ENCODE measurements around the gene TFB1M.

- TF ChIP-seq, protein P1, sequence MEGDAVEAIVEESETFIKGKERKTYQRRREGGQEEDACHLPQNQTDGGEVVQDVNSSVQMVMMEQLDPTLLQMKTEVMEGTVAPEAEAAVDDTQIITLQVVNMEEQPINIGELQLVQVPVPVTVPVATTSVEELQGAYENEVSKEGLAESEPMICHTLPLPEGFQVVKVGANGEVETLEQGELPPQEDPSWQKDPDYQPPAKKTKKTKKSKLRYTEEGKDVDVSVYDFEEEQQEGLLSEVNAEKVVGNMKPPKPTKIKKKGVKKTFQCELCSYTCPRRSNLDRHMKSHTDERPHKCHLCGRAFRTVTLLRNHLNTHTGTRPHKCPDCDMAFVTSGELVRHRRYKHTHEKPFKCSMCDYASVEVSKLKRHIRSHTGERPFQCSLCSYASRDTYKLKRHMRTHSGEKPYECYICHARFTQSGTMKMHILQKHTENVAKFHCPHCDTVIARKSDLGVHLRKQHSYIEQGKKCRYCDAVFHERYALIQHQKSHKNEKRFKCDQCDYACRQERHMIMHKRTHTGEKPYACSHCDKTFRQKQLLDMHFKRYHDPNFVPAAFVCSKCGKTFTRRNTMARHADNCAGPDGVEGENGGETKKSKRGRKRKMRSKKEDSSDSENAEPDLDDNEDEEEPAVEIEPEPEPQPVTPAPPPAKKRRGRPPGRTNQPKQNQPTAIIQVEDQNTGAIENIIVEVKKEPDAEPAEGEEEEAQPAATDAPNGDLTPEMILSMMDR (IDR thresholded peaks at IDR 0.05): no peak
- TF ChIP-seq POLR2A (IDR thresholded peaks at IDR 0.05) (no peak), POLR2AphosphoS5 (IDR thresholded peaks at IDR 0.05; ENCODE audit: insufficient read depth in 1 of 2, low read depth in 1 of 2) (no peak)
These were observed 53.6 kb downstream of the TFB1M start for GRCh38 chr6:155260686-155261085.

All from vagina (tissue), 2 donors.